Midbrain (tissue), 1 donor: ENCODE results near the gene ANO1.

ENCODE experiments used
- DNase-seq: peaks from one replicate; lab custom pipeline; 2025; lab: John Stamatoyannopoulos, UW

ANO1 gene

DNA sequence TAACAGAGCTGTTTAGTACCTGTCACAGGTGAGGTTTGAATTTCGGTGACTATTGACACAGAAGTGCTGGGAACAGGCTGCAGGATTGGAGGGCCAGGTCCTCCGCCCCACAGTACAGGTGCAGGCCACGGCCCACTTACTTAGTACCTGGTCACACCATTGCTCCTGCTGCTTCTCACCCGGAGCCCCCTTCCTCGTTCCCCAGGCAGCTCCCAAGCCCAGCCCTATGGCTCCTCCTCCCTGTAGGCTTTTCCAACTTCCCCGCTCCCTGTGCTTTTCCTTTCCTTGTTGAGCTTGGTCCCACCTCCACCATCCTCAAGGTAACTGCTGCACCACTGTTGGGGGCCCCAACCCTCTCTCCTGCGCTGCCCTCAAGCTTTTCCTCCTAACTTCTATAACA, 27.9 kb upstream of the ANO1 start:
- no peak for DNase-seq

DNA sequence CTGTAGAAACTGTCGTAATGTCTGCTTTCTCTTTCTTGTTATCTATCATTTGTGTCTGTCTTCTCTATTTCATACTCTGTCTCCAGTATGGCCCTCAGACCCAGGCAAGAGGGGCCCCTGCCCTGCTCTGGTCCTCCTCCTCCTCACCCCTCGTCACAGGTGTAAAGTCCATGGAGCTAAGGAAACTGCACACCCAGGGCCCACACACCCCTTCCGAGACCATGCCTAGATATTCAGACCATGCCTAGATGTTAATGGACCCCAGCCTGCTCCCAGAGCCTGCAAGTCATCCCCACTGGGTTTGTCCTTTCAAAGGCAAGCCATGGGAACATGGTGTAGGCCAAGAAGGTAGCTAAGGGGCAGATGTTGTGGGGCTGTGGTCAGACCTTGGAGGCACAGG, 24.1 kb upstream of the ANO1 start:
- no peak for DNase-seq

DNA sequence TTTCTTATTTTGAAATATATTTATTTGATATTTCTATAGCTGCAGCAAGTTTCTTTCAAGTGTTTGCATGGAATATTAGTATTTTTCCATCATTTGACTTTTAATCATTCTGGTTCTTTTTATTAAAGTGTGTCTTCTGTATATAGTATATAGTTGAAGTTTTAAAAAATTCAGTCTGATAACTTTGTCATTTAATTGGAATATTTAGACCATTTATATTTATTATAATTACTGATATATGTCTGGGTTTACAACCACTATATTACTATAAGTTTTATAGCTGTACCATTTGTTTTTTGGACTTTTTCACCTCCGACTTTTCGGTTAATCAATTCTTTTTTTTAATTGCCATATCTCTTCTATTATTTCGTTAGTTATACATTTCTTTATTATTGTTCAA, 22.7 kb upstream of the ANO1 start:
- DNase-seq, result no peak

DNA sequence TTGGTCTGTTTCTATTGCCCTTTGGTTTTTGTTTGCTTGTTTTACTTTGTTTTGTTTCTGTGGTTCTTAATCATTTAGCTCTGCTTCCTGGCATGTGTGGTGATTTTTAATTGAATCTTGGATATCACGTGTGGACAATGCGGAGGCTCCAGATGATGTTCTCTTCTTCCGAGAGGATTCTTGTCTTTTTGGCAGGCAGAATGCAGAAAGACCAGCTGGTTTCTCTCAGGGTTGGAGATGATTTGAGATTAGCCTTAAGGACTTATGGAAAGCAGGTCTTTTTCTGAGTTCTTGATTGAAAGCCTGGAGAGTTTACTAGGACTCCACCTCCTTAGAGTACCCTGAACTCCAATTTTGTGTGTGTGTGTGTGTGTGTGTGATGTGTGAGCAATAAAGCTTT, 21.0 kb upstream of the ANO1 start:
- DNase-seq, result no peak

DNA sequence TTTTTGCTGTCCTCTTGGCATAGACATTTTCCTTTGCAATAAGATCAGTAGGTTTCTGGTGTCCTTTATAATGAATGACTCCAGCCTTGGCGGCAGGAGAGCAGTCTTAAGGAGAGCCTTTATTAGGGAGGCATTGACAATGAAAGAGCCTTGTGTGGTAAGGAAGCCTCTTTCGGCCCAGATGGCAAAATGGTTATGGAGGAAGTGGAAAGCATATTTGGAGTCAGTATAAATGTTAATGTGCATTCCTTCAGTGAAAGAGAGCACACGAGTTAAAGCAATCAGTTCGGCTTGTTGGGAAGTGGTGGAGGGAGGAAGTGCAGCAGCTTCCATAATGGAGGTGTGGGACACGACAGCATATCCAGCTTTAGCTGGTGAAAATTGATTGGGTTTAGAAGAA, 18.1 kb upstream of the ANO1 start:
- DNase-seq, result no peak

DNA sequence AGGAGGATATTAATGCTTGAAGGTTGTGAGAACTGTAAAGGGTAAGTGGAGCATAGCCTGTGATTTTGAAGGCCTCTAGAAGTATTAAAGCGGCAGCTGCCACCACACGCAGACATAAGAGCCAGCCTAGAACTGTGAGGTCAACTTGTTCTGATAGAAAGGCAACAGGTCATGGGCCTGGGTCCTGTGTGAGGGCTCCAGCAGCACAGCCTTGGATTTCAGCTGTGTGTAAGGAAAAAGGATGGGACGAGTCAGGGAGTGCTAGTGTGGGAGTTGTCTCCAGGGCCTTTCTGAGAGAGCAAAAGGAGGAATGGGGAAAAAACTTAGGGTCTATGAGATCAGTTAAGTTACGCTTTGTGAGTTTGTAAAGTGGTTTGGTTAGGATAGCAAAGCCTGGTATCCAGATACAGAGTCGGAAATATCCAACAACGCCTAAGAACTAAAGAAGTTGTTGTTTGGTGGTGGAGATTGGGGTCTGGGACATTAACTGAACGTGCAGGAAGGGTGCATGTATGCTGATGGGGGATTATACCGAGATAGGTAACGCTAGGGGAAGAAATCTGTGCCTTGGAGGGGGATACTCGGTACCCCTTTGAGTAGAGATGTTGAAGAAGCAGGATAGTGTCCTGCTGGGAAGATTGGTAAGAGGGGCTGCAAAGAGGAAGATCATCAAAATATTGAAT, 17.4 kb upstream of the ANO1 start:
- DNase-seq, result no peak

DNA sequence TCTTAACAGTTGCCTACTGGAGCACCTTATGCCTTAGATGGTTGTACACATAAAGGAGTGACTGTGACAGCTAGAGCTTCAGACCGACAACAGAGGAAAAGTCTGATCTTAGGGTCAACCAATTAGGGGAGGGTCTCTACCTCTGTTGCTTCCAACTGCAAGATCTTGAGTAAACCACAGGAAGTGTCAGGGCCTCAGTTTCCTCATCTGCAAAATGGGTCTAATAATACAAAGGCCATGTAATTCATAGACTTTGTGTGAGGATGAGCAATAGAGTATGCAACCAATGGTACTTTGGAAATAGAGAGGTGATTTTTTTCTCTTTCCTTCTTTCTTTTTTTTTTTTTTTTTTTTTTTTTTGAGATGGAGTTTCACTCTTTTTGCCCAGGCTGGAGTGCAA, 16.4 kb upstream of the ANO1 start:
- DNase-seq, result no peak

DNA sequence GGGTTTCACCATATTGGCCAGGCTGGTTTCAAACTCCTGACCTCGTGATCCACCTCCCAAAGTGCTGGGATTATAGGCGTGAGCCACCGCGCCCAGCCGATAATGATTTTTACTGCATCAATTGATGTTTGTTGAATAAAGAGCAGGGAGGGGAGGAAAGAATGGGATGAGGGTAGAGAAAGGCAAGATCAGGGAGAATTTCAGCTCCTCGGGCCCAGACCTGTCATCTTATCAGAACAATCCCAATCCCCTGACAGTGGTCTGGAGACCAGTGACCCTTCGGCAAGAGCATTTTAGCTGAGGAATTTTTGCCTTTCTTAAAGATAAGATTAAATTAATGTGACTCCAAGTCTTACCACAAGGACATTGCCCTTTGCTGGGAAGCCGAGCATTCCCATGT, 15.0 kb upstream of the ANO1 start:
- DNase-seq, result no peak

DNA sequence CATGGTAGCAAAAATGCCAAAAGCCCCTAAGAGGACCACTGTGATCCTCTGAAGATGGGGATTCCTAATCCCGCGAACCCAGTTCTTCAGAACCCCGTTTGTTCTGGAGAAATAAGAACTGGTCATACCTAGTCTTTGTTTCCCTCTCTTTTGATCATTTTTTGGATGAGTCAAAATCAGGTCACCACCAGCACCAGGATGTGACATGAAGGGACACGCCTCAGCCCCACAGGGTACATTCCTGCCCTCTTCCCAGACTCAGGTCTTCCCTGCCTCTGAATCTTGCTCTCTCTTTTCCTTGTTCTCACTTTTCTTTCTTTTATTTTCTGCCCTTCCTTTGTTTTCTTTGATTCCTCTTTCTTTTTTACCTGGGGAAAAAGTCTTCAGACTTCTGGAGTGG, 14.6 kb upstream of the ANO1 start:
- DNase-seq, result no peak

DNA sequence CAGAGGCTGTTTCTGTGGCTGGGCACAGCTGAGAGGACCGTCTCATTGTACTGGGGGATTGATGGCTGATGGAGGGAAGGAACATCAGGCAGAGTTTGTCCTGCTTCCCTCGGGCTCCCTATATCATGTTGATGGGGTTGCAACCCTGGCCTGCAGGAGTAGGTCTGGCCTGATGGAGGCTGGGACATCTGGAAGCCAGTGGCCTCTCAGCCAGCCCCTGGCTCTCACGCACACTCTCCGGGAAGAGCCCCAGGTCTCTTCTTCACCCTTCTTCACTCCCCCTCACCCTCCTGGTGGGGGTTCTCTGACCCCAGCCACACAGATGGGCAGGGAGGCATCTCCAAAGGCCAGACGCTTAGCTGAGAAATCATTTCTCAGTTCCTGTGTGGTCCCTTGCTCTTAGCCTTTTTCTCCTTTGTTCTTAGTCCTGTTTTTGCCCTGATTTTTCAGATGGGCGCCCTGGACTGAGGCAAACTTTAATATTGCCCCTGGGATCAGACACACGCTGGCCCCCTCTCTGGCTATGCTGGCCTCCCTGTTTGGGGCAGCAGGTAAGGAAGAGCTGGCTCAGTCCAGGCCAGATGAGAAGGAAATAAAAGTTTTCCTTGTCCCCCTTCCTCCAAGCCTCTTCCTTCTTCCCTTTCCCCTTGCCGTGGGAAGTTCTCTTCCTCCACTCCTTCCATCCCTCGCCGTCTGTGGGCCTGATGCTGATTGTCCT, 13.9 kb upstream of the ANO1 start:
- no peak for DNase-seq

DNA sequence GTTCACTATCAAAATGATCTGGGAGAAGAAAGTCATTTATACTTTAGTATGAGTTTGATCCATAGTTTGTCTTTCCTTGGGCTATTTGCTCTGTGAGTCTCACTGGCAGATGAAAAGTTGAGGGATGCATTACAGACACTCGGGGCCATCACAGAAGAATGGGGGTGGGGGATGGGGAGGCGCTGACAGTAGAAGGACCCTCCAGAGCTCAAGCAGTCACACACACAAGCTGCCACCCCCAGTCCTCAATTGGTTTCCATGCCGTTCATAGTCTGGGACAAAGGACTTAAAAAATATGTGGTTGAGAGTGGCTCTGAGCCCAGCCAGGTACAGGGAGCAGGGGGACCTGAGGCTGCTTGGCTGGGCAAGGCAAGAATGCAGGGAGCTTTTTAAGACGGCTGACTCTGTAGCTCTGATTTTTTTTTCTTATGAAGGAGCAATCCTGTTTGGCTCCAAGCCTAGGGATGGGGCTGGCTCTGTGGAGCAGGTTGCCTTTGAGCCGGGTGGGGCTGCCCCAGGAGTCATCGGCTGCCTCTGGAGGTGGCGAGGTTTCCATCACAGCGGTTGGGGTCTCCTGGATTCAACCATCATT, 13.3 kb upstream of the ANO1 start:
- DNase-seq, result no peak

DNA sequence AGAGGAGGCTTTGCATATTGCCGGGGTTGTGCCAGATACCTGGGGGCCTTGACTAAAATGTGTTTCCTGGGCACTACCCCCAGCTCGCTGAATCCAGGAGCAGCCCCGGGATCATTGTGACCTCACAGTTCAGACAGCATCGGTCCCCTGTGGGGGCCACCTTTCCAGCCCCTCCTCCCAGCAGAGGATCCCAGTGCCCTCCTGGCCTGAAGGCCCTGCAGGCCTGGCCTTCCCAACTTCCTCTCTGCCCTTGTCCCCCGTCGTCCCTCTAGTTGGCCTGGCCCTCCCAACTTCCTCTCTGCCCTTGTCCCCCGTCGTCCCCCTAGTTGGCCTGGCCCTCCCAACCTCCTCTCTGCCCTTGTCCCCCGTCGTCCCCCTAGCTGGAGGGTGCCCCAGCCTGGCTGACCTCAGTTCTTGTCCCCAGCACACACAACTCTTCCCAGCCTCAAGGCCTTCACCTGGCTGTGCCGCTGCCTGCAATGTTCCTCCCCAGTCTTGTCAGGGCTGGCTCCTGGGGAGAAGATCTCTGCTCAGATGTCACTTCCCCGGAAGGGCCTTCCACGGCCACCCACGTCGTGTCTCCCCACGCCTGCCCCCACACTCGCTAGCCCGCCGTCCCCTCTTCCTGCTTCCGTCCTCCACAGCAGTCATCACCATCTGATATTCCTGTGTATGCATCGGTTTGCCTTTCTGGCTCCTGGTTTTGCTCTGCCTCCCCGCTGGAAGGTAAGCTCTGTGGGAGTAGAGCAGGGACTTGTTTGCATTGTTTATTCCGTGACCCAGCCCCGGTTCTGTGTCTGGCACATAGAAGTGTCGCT, 12.6 kb upstream of the ANO1 start:
- no peak for DNase-seq

DNA sequence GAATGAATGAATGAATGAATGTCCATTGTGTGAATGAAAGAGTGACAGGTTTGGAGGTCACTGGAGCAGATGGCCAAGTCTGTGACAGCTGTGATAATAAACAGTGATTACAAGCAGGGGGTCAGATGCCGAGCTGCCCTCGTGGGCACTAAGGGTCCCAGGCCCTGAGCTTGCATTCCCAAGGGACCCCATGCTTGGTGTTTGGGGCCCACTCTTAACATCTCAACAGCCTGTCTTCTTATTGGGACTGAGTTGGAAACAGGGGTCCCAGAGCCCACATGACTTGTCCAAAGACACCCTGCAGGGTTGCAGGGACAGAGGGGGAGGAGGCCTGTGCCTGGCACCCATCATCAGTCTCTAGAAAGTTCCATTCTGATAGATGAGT, 12.0 kb upstream of the ANO1 start:
- DNase-seq, result no peak

DNA sequence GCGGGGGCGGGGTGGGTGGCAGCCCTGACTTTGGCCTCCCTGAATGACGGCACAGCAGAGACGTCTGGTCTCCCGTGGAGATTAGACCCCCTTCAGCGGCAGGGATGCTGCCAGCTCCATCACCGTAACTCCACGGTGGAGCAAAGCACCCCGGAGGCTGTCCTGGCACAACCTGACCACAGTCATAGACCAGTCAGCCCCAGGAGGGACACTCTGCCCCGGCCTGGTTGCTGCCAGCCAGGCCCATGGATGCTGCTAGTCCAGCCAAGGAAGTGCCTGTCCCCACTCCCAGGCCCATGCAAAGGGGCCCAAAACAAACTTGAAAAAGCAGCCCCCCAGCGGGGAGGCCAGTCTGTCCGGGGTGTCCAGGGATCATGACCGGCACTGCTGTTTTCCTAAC, 11.5 kb upstream of the ANO1 start:
- no peak for DNase-seq

DNA sequence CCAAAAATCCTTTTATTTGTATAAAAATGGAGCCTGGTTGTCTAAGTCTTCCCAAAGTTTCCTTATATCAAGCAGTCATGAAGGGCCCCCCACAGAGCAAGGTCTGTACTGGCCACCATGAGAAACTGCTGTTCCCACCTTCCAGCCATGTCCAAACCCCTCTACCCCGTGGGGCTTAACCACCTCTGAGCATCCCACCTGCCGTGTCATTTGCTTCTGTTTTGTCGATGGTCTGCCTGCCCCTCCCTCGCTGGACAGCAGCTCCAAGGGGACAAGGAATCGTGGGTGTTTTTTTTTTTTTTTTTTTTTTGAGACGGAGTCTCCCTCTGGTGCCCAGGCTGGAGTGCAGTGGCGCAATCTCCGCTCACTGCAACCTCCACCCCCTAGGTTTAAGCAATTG, 11.1 kb upstream of the ANO1 start:
- no peak for DNase-seq

DNA sequence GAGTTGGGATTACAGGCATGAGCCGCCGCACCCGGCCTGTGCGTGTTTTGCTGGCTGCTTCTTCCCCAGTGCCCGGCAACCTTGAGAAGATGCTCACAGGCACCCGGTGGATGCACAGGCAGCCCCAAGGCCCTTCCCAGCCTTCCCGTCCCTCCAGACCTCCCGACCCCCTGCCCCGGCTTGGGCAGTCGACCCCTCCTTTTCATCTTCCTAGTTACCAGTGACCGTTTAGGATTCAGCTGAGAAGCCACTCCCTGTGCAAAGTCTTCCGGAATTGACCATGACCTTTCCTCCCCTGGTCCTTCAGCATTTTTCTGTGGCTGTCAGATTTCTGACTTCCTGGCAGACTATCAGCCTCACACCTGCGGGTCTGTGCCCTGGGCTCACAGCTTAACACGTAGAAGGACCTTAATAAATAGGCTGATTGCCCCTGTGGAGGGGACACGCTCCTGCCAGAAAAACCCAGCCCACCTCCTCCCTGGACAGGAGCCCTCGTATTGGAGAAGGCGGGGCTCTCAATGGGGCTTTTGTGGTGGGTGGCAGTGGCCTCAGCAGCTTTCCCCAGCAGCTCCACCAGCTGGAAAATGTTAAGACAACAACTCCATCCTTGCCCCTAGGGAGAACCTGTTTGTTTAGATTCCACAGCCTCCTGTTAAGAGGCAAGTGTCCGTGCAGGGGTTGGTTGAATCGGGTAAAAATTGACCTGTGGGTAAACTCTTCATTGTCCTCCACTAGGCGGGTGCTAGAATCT, 10.4 kb upstream of the ANO1 start:
- DNase-seq, result no peak

DNA sequence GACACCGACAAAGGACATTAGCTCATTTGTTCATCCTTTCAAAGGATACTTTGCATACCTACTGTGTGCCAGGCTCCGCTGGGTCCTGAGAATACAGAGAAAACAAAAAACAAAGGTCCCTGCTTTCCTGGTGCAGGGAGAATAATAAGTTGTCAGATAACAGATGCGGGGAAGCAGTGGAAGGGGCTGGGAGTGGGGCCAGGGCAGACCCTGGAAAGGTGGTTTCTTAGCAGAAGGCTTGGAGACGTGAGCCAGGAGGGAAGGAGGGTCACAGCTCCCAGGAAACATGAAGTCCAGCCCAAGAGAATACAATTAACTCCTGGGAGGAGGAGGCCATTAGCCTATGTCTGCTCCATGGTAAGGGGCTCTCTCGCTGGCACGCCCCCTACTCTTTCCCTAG, 9.8 kb upstream of the ANO1 start:
- no peak for DNase-seq

DNA sequence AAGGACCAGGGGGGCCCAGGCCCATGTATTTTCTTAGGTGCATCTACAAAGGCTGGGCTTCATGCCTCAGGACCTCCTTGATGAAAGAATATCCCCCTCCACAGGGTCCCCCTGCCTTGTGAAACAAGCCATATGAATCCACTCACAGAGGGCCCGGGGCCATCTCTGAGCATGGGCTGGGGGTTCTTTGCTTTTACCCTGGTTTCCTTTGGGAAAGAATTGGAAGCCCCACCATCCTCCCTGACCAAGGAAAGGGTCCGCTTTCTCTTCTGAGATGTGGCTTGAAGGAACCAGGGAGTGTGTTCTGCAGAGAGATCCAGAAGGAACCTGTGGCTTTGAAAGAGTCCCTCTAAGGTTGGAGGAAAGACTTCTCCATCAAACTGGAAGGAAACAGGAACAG, 9.2 kb upstream of the ANO1 start:
- DNase-seq, result no peak

DNA sequence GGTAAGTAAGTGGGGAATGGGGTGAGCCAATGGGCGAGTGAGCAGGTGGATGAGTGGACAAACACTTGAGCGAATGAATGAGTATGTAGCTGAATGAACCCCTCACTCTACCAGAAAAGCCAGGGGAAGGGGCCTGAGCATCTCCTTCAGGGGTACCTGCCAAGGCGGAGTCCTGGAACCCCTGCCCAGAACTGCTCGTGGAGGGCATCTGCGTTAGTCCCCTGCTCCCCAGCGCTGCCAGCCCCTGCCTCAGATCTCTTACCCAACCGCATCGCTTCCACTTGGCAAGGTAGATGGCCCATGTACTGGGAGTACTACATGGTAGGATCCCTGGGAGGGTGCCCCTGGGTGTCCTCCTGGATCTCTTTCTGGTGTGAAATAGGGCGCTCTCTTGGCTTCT, 7.4 kb upstream of the ANO1 start:
- no peak for DNase-seq

DNA sequence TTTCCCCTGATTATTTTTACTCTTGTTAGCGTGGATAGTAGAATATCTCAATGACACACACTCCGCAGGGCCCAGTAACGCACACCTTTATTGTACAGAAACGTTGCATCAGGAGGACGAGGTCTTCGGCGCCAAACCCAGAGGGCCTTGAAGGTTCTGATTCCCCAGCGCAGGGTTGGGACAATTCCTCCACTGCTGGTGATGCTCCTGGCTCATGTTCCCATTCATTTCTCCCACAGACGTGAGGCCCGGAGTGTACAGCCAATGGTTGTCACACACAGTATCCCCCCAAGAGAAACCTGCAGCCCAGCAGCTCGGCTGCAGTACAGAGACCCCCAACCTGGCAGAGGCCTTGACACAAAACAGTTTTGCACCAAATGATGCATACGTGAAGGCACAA, 6.1 kb upstream of the ANO1 start:
- DNase-seq, result no peak

DNA sequence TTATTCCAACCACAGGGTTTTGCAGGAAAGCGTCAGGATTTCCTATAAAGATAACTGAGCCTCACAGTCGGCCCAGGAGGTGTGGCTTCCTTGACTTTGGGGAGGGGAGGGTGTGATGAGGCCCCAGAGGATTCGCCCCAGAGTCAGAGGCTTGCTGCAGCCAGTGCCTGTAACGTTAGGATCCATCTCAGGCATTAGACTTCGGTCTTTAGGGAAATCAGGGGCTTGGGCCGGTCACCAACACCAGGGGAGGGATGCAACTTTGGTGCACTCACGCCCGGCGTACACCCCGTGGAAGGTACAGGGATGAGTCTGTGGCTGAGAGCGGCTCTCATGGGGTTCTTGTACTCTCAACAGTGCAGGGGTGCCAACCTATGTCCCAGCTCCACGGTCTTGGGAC, 5.7 kb upstream of the ANO1 start:
- no peak for DNase-seq
